ENCODE data around the gene GNAQ.

The GNAQ gene

GRCh38 chr9:78023003-78023741, 8.4 kb downstream of the GNAQ start:
- Histone ChIP-seq H3K4me1 (ENCODE audit: control insufficient read depth in 1 of 2, insufficient read depth in 2 of 2, low read length in 2 of 2) (no peaks in the 10 kb centered on the region), H2BK5ac (ENCODE audit: low read depth, low read length, poor library complexity) (no peak overlapping the region), H3K4me2 (ENCODE audit: low read length) (no peak overlapping the region), H3K14ac (ENCODE audit: low read length) (no peak overlapping the region), H4K12ac (ENCODE audit: low read depth, low read length) (no peak overlapping the region), H3K36me3 (ENCODE audit: control insufficient read depth in 1 of 2, insufficient read depth in 2 of 2, low read length in 2 of 2) (peaks cover 2 to 4% of the 10 kb centered on the region in 2 experiments), H2AFZ (ENCODE audit: insufficient read depth, low read length, poor library complexity) (no peak overlapping the region), H3K79me1 (ENCODE audit: low read length) (no peaks in the 10 kb centered on the region), H3K27ac (ENCODE audit: low read depth, low read length) (no peak overlapping the region), H3K23ac (ENCODE audit: low read length) (no peak overlapping the region), H2BK12ac (ENCODE audit: low read length) (no peak overlapping the region), H4K8ac (ENCODE audit: low read depth, low read length) (no peak overlapping the region), H3K4ac (ENCODE audit: low read depth, low read length) (peak overlapping the region; percentile 83), H3K4me3 (ENCODE audit: low read depth, low read length) (no peak overlapping the region), H3K9me3 (ENCODE audit: insufficient read depth, low read depth, low read length) (no peaks in the 10 kb centered on the region), H2BK120ac (ENCODE audit: insufficient read depth, low read length, poor library complexity) (no peak overlapping the region), H3K18ac (ENCODE audit: low read length) (no peak overlapping the region), H4K91ac (ENCODE audit: low read depth, low read length) (no peak overlapping the region), H2AK5ac (ENCODE audit: low read length) (no peak overlapping the region), H3K9ac (ENCODE audit: low read length) (no peak overlapping the region), H3K79me2 (ENCODE audit: control insufficient read depth, insufficient read depth, low read length, poor library complexity) (peaks cover 12% of the 10 kb centered on the region), H3K27me3 (ENCODE audit: insufficient read depth, low read length) (no peaks in the 10 kb centered on the region)
- DNase-seq, result peak in 1 of 2 donors; percentile 43
- WGBS (ENCODE audit: extremely low coverage, insufficient coverage, insufficient read length), result no CpG with 5 or more reads among the region's 5 CpGs

GRCh38 chr9:78021697-78022096, 9.9 kb downstream of the GNAQ start:
- Histone ChIP-seq H3K79me1 (ENCODE audit: low read length) (no peaks in the 10 kb centered on the region), H3K4me2 (ENCODE audit: low read length) (no peak overlapping the region), H3K18ac (ENCODE audit: low read length) (no peak overlapping the region), H2BK120ac (ENCODE audit: insufficient read depth, low read length, poor library complexity) (no peak overlapping the region), H4K12ac (ENCODE audit: low read depth, low read length) (no peak overlapping the region), H3K9ac (ENCODE audit: low read length) (no peak overlapping the region), H3K4me1 (ENCODE audit: control insufficient read depth in 1 of 2, insufficient read depth in 2 of 2, low read length in 2 of 2) (no peaks in the 10 kb centered on the region), H3K27ac (ENCODE audit: low read depth, low read length) (no peak overlapping the region), H3K36me3 (ENCODE audit: control insufficient read depth in 1 of 2, insufficient read depth in 2 of 2, low read length in 2 of 2) (peaks cover 2 to 4% of the 10 kb centered on the region in 2 experiments), H3K4ac (ENCODE audit: low read depth, low read length) (peak overlapping the region; percentile 4), H3K4me3 (ENCODE audit: low read depth, low read length) (no peak overlapping the region), H2AK5ac (ENCODE audit: low read length) (no peak overlapping the region), H3K27me3 (ENCODE audit: insufficient read depth, low read length) (no peaks in the 10 kb centered on the region), H4K8ac (ENCODE audit: low read depth, low read length) (no peak overlapping the region), H2BK12ac (ENCODE audit: low read length) (no peak overlapping the region), H4K91ac (ENCODE audit: low read depth, low read length) (no peak overlapping the region), H3K79me2 (ENCODE audit: control insufficient read depth, insufficient read depth, low read length, poor library complexity) (peaks cover 12% of the 10 kb centered on the region), H2BK5ac (ENCODE audit: low read depth, low read length, poor library complexity) (no peak overlapping the region), H3K14ac (ENCODE audit: low read length) (no peak overlapping the region), H2AFZ (ENCODE audit: insufficient read depth, low read length, poor library complexity) (no peak overlapping the region), H3K23ac (ENCODE audit: low read length) (no peak overlapping the region), H3K9me3 (ENCODE audit: insufficient read depth, low read depth, low read length) (no peaks in the 10 kb centered on the region)
- no CpG with 5 or more reads among the region's 8 CpGs for WGBS (ENCODE audit: extremely low coverage, insufficient coverage, insufficient read length)
- DNase-seq, result no peak

GRCh38 chr9:78017190-78017693, 14.4 kb downstream of the GNAQ start:
- H3K14ac ChIP-seq (ENCODE audit: low read length), result no peak overlapping the region

GRCh38 chr9:78015241-78015640, 16.4 kb downstream of the GNAQ start:
- H3K27me3 ChIP-seq (ENCODE audit: insufficient read depth, low read length), result no peaks in the 10 kb centered on the region
- no peak overlapping the region for H3K4me3 ChIP-seq (ENCODE audit: low read depth, low read length)
- H3K9ac ChIP-seq (ENCODE audit: low read length), result no peak overlapping the region
- no peak overlapping the region for H4K8ac ChIP-seq (ENCODE audit: low read depth, low read length)
- H3K79me2 ChIP-seq (ENCODE audit: control insufficient read depth, insufficient read depth, low read length, poor library complexity), result peaks cover under 1% of the 10 kb centered on the region
- no peaks in the 10 kb centered on the region for H3K79me1 ChIP-seq (ENCODE audit: low read length)
- H3K27ac ChIP-seq (ENCODE audit: low read depth, low read length), result no peak overlapping the region
- H3K9me3 ChIP-seq (ENCODE audit: insufficient read depth, low read depth, low read length), result no peaks in the 10 kb centered on the region
- H2BK5ac ChIP-seq (ENCODE audit: low read depth, low read length, poor library complexity), result no peak overlapping the region
- no peak for DNase-seq
- H3K36me3 ChIP-seq (ENCODE audit: control insufficient read depth in 1 of 2, insufficient read depth in 2 of 2, low read length in 2 of 2), result peaks cover 0 to under 1% of the 10 kb centered on the region in 2 experiments
- no peak overlapping the region for H2AFZ ChIP-seq (ENCODE audit: insufficient read depth, low read length, poor library complexity)
- H2AK5ac ChIP-seq (ENCODE audit: low read length), result no peak overlapping the region
- H3K18ac ChIP-seq (ENCODE audit: low read length), result no peak overlapping the region
- H2BK120ac ChIP-seq (ENCODE audit: insufficient read depth, low read length, poor library complexity), result no peak overlapping the region
- no peak overlapping the region for H3K23ac ChIP-seq (ENCODE audit: low read length)
- no peak overlapping the region for H3K14ac ChIP-seq (ENCODE audit: low read length)
- no peak overlapping the region for H4K91ac ChIP-seq (ENCODE audit: low read depth, low read length)
- no peak overlapping the region for H3K4ac ChIP-seq (ENCODE audit: low read depth, low read length)
- no peak overlapping the region for H2BK12ac ChIP-seq (ENCODE audit: low read length)
- peaks cover 0 to 3% of the 10 kb centered on the region in 2 experiments for H3K4me1 ChIP-seq (ENCODE audit: control insufficient read depth in 1 of 2, insufficient read depth in 2 of 2, low read length in 2 of 2)
- H3K4me2 ChIP-seq (ENCODE audit: low read length), result no peak overlapping the region
- no peak overlapping the region for H4K12ac ChIP-seq (ENCODE audit: low read depth, low read length)

More at GRCh38 chr9:78017190-78017693, 14.4 kb downstream of the GNAQ start:
- Histone ChIP-seq H3K9ac (ENCODE audit: low read length) (no peak overlapping the region), H3K4ac (ENCODE audit: low read depth, low read length) (no peak overlapping the region), H2BK120ac (ENCODE audit: insufficient read depth, low read length, poor library complexity) (no peak overlapping the region), H4K12ac (ENCODE audit: low read depth, low read length) (no peak overlapping the region), H2BK5ac (ENCODE audit: low read depth, low read length, poor library complexity) (no peak overlapping the region), H2BK12ac (ENCODE audit: low read length) (no peak overlapping the region), H2AFZ (ENCODE audit: insufficient read depth, low read length, poor library complexity) (no peak overlapping the region), H3K23ac (ENCODE audit: low read length) (no peak overlapping the region), H3K36me3 (ENCODE audit: control insufficient read depth in 1 of 2, insufficient read depth in 2 of 2, low read length in 2 of 2) (peaks cover 2 to 4% of the 10 kb centered on the region in 2 experiments), H3K27me3 (ENCODE audit: insufficient read depth, low read length) (no peaks in the 10 kb centered on the region), H3K4me1 (ENCODE audit: control insufficient read depth in 1 of 2, insufficient read depth in 2 of 2, low read length in 2 of 2) (no peaks in the 10 kb centered on the region), H4K91ac (ENCODE audit: low read depth, low read length) (no peak overlapping the region), H2AK5ac (ENCODE audit: low read length) (no peak overlapping the region), H3K4me2 (ENCODE audit: low read length) (no peak overlapping the region), H3K27ac (ENCODE audit: low read depth, low read length) (no peak overlapping the region), H3K79me1 (ENCODE audit: low read length) (no peaks in the 10 kb centered on the region), H3K79me2 (ENCODE audit: control insufficient read depth, insufficient read depth, low read length, poor library complexity) (peaks cover 12% of the 10 kb centered on the region), H3K18ac (ENCODE audit: low read length) (no peak overlapping the region), H3K4me3 (ENCODE audit: low read depth, low read length) (no peak overlapping the region), H4K8ac (ENCODE audit: low read depth, low read length) (no peak overlapping the region), H3K9me3 (ENCODE audit: insufficient read depth, low read depth, low read length) (no peaks in the 10 kb centered on the region)
- WGBS (ENCODE audit: extremely low coverage, insufficient coverage, insufficient read length), result no CpG with 5 or more reads among the region's 3 CpGs
- no peak for DNase-seq
